Dendritic cell treated with granulocyte-macrophage colony-stimulating factor and Interleukin-4, amounts not matched to agents 40 ng/mL and 50 ng/mL, for 4 days (primary cell): ENCODE results near the gene TSC2.

Source experiments
- H3K27ac Mint-ChIP-seq: one replicate; pipeline ENCODE4 v1.8.0; 2022; ENCODE audit warnings: mild to moderate bottlenecking, mixed read lengths
- H3K27me3 Mint-ChIP-seq: one replicate; pipeline ENCODE4 v1.8.0; 2022; ENCODE audit warnings: mild to moderate bottlenecking, mixed read lengths
- H3K36me3 Mint-ChIP-seq: one replicate; pipeline ENCODE4 v1.8.0; 2022; ENCODE audit warnings: low read depth, mixed read lengths
- H3K4me1 Mint-ChIP-seq: one replicate; pipeline ENCODE4 v1.8.0; 2022; ENCODE audit warnings: low read depth, mixed read lengths
- H3K4me3 Mint-ChIP-seq: one replicate; pipeline ENCODE4 v1.8.0; 2022; ENCODE audit warnings: mild to moderate bottlenecking, moderate library complexity, mixed read lengths
- H3K9me3 Mint-ChIP-seq: one replicate; pipeline ENCODE4 v1.8.0; 2022; ENCODE audit warnings: mixed read lengths
- intact Hi-C: fragments of 100-400 bp; cut with micrococcal nuclease; formaldehyde crosslinking; loops from one replicate; pipeline ENCODE4 v1.15.0; 2022

Gene TSC2

DNA sequence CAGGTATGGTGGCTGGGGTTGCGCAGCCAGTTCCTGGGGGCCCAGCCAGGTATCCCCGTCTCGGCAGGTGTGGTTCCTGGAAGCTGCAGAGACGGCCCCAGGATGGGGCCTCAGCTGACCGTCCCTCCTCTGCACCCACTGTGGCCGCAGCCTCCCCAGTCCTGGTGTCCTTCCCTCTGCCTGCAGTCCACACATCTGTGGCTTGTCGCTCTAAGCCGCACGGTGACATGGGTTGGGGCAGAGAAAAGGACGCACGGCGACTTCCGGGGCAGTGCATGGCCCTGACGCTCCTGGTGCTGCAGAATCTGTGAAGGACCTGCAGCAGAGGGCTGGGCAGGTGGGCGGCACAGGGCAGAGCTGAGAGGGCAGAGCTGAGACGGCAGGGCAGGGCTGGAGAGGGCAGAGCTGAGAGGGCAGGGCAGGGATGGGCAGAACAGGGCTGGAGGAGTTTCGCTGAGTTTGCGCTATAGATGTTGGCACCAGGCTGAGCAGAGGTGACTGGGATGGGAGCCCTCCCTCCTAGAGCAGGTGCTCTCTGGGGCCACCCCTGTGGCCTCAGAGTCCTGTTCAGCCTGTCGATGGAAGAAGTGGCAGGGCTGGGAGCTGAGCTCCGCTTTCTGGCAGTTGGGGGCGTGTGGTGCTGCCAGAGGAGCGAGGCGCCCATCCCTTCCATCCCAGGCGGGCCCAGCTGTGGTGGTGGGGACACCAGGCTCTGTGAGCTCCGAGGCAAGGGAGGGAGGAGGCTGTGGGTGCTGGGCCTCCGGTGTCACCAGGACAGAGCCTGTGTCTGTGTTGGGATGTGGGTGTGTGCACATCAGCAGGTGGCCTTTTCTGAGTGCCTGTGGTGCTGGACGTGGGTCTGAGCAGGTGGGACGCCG lies 23.0 kb downstream of the TSC2 start:
- Mint-ChIP-seq H3K27ac (peak overlapping the region; percentile 3), H3K4me3 (no peak overlapping the region), H3K27me3 (no peaks in the 10 kb centered on the region), H3K9me3 (no peaks in the 10 kb centered on the region), H3K36me3 (peaks cover 100% of the 10 kb centered on the region), H3K4me1 (no peaks in the 10 kb centered on the region)
- intact Hi-C loops, result no loop called here

DNA sequence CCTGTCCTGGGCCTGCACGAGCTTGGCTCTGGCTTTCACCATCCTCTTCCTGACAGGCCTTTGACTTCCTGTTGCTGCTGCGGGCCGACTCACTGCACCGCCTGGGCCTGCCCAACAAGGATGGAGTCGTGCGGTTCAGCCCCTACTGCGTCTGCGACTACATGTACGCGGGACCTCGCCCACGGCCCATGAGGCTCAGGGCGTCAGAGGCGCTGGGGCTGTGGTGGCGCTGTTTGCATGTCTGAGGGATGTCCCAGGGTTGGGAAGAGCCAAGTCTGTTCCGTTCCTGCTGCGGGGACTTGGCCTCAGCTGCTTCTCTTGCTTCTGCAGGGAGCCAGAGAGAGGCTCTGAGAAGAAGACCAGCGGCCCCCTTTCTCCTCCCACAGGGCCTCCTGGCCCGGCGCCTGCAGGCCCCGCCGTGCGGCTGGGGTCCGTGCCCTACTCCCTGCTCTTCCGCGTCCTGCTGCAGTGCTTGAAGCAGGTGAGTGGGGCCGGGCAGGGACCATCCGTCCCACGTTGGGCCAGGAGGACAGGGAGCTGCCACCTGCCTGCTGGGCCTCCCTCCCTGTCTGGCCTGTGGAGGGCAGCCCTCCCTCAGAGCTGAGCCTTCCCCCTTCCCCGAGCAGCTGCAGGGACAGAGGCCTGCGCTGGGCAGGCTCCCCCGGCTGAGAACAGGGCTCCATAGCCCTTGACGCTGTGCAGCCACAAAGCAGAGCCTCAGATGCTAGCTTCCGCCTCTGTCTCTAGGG lies 23.8 kb downstream of the TSC2 start:
- no peak overlapping the region for H3K27ac Mint-ChIP-seq
- H3K4me3 Mint-ChIP-seq, result no peak overlapping the region
- no peaks in the 10 kb centered on the region for H3K4me1 Mint-ChIP-seq

DNA sequence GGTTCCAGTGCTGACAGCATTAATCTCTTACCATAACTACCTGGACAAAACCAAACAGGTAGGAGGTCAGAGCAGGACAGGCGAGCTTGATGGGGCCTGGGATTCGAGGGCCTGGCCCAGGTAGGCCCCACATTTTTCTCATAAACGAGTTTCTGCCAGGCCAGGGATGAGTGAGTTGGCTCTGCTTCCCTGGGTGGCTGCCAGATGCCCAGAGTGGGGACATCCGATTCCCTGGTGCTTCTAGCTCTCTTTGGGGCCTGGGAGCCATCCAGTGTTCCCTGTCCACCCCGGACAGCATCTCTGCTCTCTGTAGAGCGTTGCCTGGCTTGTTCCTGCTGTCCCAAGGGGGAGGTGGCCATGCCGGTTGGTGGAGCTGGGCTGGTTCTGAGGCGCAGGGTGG lies 25.1 kb downstream of the TSC2 start:
- intact Hi-C loops, result no loop called here
- Mint-ChIP-seq H3K4me1 (no peaks in the 10 kb centered on the region), H3K4me3 (no peak overlapping the region), H3K36me3 (peaks cover 100% of the 10 kb centered on the region), H3K27me3 (no peaks in the 10 kb centered on the region), H3K9me3 (no peaks in the 10 kb centered on the region), H3K27ac (no peak overlapping the region)

More for the DNA sequence above, 23.8 kb downstream of the TSC2 start:
- Mint-ChIP-seq H3K9me3 (no peaks in the 10 kb centered on the region), H3K36me3 (peaks cover 100% of the 10 kb centered on the region), H3K27me3 (no peaks in the 10 kb centered on the region)
- intact Hi-C loops, result no loop called here

DNA sequence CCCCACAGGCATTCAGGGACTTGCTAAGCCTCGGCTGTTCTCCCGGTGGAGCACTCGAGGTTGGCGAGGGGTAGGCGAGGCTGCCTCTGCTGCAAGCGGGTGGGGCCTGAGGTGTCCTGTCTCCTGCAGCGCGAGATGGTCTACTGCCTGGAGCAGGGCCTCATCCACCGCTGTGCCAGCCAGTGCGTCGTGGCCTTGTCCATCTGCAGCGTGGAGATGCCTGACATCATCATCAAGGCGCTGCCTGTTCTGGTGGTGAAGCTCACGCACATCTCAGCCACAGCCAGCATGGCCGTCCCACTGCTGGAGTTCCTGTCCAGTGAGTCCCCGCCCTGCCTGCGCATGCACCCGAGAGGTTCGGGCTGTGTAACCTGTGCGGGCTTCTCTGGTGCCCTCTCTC lies 26.3 kb downstream of the TSC2 start:
- H3K9me3 Mint-ChIP-seq, result no peaks in the 10 kb centered on the region
- H3K4me3 Mint-ChIP-seq, result no peak overlapping the region
- no peak overlapping the region for H3K27ac Mint-ChIP-seq
- no peaks in the 10 kb centered on the region for H3K4me1 Mint-ChIP-seq
- H3K36me3 Mint-ChIP-seq, result peaks cover 100% of the 10 kb centered on the region
- H3K27me3 Mint-ChIP-seq, result no peaks in the 10 kb centered on the region
- intact Hi-C loops, result no loop called here

DNA sequence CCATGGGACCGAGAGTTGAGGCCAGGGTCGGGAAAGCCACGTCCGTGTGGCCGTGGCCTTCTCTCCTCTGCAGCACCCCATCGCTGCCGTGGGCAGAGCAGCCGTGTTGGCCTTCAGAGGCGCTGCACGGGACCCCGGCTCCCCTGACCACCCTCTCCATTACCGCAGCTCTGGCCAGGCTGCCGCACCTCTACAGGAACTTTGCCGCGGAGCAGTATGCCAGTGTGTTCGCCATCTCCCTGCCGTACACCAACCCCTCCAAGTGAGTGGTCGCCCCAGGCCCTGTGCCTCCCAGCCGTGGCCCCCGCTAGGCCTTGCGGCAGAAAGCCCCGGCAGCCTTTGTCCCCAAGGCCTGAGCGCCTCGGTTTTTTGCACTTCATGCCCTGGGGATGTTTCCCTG lies 27.8 kb downstream of the TSC2 start:
- Mint-ChIP-seq H3K36me3 (peaks cover 100% of the 10 kb centered on the region), H3K4me1 (no peaks in the 10 kb centered on the region), H3K9me3 (no peaks in the 10 kb centered on the region), H3K27me3 (no peaks in the 10 kb centered on the region), H3K27ac (no peak overlapping the region), H3K4me3 (no peak overlapping the region)
- intact Hi-C loops, result no loop called here

DNA sequence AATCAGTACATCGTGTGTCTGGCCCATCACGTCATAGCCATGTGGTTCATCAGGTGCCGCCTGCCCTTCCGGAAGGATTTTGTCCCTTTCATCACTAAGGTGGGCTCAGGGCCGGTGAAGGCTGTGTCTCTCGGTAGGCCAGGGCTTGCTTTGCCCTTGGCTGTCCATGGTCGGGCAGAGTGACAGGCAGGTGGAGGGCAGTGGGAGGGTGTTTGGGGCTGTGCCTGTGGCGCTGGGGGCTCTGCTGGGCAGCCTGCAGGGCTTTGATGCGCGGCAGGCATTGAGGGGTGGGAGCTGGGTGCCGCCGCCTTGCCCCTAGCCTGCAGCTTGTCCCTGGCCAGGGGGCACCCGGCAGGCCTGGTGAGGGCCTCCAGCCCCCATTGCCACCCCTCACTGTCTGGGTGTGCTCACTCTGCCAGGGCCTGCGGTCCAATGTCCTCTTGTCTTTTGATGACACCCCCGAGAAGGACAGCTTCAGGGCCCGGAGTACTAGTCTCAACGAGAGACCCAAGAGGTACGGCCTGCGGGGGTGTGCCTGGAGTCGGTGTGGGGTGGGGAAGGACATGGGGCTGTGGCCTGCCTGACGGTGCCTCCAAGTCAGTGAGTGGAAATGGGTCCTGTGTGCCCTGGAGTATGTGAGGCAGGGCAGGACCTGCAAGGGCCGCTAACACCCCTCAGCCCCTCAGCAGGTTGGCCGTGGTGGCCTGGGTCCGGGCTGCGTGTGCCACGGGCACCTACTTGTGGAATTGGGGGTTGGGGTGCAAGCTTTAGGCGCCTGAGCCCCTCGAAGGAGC lies 28.5 kb downstream of the TSC2 start:
- peaks cover 100% of the 10 kb centered on the region for H3K36me3 Mint-ChIP-seq

DNA sequence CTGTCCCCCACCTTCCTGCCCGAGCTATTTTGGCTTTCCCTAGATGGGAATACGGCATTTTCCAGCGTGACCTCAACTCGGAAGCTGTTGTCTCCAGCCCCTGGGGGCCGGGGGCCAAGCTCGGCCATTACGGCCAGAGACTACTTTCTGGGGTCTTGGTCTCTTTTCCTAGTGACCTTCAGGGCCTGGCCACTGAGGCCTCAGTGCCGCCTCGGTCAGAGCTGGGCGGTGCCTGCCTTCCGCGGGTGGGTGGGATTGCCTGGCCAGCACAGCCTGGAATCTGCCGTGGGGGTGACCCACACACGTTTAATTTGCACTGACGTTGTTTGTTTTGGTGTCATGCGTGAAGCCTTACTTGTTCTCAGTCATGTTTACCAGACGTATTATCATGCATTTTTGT lies 29.2 kb downstream of the TSC2 start:
- H3K4me1 Mint-ChIP-seq, result no peaks in the 10 kb centered on the region
- intact Hi-C loops, result no loop called here
- H3K27me3 Mint-ChIP-seq, result no peaks in the 10 kb centered on the region
- H3K9me3 Mint-ChIP-seq, result no peaks in the 10 kb centered on the region
- no peak overlapping the region for H3K27ac Mint-ChIP-seq
- H3K4me3 Mint-ChIP-seq, result no peak overlapping the region
- H3K36me3 Mint-ChIP-seq, result peaks cover 100% of the 10 kb centered on the region

More for the DNA sequence above, 28.5 kb downstream of the TSC2 start:
- H3K9me3 Mint-ChIP-seq, result no peaks in the 10 kb centered on the region
- no peak overlapping the region for H3K4me3 Mint-ChIP-seq
- no peaks in the 10 kb centered on the region for H3K27me3 Mint-ChIP-seq
- H3K27ac Mint-ChIP-seq, result no peak overlapping the region
- intact Hi-C loops, result no loop called here
- H3K4me1 Mint-ChIP-seq, result no peaks in the 10 kb centered on the region

DNA sequence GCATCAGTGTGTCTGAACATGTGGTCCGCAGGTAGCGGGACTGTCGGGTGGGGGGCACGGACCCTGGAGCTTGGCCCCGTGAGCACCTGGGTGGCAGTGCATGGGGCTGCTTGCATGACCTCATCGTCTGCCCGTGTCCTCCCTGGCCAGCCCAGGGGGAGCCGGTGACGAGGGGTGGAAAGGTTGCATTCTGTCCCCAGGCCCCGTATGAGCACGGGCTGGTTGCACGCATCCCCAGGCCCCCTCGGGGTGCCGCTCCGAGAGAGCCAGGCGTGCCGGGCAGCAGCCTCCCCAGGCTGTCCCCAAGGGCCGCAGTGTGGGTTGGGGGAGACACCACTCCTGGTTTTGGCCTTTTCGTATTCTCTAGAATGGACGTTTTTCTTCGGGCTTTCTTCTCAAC lies 29.9 kb downstream of the TSC2 start:
- Mint-ChIP-seq H3K4me3 (no peak overlapping the region), H3K36me3 (peaks cover 100% of the 10 kb centered on the region), H3K27me3 (no peaks in the 10 kb centered on the region), H3K27ac (no peak overlapping the region), H3K4me1 (no peaks in the 10 kb centered on the region), H3K9me3 (no peaks in the 10 kb centered on the region)
- intact Hi-C loops, result no loop called here

DNA sequence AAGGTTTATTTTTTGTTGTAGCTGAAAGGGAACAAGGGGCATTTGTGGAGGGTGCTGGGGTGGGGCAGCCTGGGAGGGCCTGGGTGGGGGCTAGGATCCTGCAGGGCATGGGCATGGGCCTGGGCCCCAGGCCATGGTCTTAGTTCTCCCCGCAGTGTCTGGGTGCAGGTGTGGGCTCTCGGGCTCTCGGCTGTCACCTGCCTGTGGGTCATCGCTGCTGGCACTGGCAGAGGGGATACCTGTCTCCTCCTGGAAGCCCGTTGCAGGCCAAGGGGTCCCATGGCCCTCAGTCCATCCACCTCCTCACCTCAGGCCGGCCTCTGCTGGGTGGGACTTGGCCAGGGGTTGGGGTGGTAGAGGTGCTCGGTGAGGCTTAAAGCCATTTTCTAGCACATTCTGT lies 30.3 kb downstream of the TSC2 start:
- Mint-ChIP-seq H3K4me1 (no peaks in the 10 kb centered on the region), H3K36me3 (peaks cover 100% of the 10 kb centered on the region), H3K27ac (no peak overlapping the region), H3K9me3 (no peaks in the 10 kb centered on the region), H3K4me3 (no peak overlapping the region), H3K27me3 (no peaks in the 10 kb centered on the region)
- intact Hi-C loops, result no loop called here

DNA sequence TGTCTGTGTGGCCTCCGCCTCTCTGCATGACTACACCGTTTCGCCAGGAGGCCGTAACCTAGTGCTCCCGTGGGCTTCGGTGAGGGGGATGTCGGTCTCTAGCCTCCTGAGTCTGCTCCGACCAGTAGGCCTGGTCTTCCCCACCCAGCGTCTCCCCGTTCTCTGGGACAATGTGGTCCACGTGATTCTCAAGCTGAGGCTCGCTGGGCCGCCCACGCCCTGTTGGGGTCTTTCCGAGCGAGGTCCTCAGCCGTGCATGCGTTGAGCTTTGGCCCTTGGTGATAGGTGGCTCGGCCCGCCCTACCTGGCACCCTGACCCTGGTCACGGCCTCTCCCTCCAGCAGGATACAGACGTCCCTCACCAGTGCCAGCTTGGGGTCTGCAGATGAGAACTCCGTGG lies 30.9 kb downstream of the TSC2 start:
- Mint-ChIP-seq H3K36me3 (peaks cover 100% of the 10 kb centered on the region), H3K27ac (no peak overlapping the region), H3K9me3 (no peaks in the 10 kb centered on the region), H3K4me3 (no peak overlapping the region), H3K4me1 (no peaks in the 10 kb centered on the region), H3K27me3 (no peaks in the 10 kb centered on the region)
- intact Hi-C loops, result no loop called here

DNA sequence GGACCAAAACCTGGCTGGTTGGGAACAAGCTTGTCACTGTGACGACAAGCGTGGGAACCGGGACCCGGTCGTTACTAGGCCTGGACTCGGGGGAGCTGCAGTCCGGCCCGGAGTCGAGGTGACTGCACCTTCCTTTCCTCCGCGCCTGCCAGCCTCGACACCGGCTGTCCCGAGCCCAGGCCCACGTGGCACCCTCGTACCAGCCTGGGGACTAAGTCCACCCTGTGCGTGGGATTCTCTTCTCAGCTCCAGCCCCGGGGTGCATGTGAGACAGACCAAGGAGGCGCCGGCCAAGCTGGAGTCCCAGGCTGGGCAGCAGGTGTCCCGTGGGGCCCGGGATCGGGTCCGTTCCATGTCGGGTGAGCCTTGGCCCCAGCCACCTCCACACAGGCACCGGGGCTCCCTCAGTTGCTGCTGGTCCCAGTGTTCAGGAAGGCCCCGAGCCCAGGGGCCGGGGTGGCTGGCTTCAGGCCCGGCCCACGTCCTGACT lies 31.6 kb downstream of the TSC2 start:
- no peaks in the 10 kb centered on the region for H3K9me3 Mint-ChIP-seq
- no peak overlapping the region for H3K4me3 Mint-ChIP-seq
- peaks cover 100% of the 10 kb centered on the region for H3K36me3 Mint-ChIP-seq
- intact Hi-C loops, result no loop called here
- H3K27me3 Mint-ChIP-seq, result no peaks in the 10 kb centered on the region
- H3K4me1 Mint-ChIP-seq, result no peaks in the 10 kb centered on the region
- no peak overlapping the region for H3K27ac Mint-ChIP-seq

DNA sequence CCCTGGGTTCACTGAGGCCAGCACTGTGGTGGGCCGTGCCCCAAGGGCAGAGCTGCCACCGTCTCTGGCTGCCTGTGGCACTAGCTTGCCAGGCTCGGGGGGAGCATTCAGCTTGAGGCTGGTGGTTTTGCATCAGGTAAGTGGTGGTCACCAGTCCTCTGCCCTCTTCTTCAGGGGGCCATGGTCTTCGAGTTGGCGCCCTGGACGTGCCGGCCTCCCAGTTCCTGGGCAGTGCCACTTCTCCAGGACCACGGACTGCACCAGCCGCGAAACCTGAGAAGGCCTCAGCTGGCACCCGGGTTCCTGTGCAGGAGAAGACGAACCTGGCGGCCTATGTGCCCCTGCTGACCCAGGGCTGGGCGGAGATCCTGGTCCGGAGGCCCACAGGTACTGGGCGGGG lies 32.2 kb downstream of the TSC2 start:
- no peaks in the 10 kb centered on the region for H3K9me3 Mint-ChIP-seq
- intact Hi-C loops, result no loop called here
- H3K27me3 Mint-ChIP-seq, result no peaks in the 10 kb centered on the region
- peaks cover 100% of the 10 kb centered on the region for H3K36me3 Mint-ChIP-seq
- H3K4me3 Mint-ChIP-seq, result no peak overlapping the region
- H3K27ac Mint-ChIP-seq, result no peak overlapping the region
- H3K4me1 Mint-ChIP-seq, result no peaks in the 10 kb centered on the region

DNA sequence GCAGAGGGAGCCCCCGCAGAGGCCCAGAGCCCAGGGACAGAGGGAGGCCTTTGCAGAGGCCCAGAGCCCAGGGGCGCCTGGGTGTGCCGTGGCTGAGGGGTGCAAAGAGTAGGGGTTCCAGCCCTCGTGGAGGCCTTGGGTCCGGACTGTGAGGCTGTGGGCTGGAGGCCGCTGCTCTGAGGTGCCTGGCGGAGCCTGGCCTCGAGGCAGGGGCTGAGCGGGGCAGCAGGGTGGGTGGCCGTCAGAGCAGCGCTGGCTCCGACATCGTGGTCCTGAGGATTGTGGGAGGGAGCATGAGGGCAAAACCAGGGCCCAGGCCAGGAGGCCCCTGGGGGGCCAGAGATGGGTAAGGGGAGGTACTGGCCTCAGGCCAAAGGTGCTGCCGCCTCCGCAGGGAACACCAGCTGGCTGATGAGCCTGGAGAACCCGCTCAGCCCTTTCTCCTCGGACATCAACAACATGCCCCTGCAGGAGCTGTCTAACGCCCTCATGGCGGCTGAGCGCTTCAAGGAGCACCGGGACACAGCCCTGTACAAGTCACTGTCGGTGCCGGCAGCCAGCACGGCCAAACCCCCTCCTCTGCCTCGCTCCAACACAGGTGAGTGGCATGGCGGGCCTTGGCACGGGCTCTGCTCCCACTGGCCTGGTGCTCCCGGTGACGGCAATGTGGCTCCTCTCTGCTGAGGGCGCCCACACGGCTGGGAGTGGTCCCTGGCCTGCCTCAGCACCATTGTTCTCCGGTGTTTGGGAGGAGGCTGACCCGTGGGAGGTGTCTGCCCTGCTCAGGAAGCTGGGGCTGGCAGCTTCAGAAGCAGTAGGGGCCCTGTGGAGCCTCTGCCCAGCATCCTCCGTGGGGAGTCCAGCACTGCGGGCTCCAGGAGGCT lies 33.7 kb downstream of the TSC2 start:
- H3K27me3 Mint-ChIP-seq, result no peaks in the 10 kb centered on the region
- intact Hi-C loops, result no loop called here
- H3K4me3 Mint-ChIP-seq, result no peak overlapping the region
- H3K9me3 Mint-ChIP-seq, result no peaks in the 10 kb centered on the region
- H3K4me1 Mint-ChIP-seq, result no peaks in the 10 kb centered on the region
- H3K36me3 Mint-ChIP-seq, result peaks cover 100% of the 10 kb centered on the region
- no peak overlapping the region for H3K27ac Mint-ChIP-seq
